DND-41 (cell line): ENCODE data around the gene CFAP410.

Experiments
- ATAC-seq: fragments of 200-7000 bp; cut with Tn5 transposase; 3 replicates; pipeline ENCODE4 v1.9.1; 2021; ENCODE audit warnings: low read depth; ENCODE audit not compliant: insufficient read depth
- DNase-seq: peaks from one replicate; pipeline ENCODE4 v3.0.0-alpha.2; 2020
- H2AFZ ChIP-seq: 2 replicates; pipeline ENCODE4 v1.6.0; 2012; ENCODE audit warnings: low read depth, low read length
- H3K27ac ChIP-seq: 2 replicates; pipeline ENCODE4 v1.5.1; 2012; ENCODE audit warnings: low read length, inconsistent platforms
- H3K27me3 ChIP-seq: fragments of 200-600 bp; sonication (generic); 2 replicates; pipeline ENCODE4 v1.6.0; 2012; ENCODE audit warnings: low read length, mild to moderate bottlenecking, inconsistent platforms; ENCODE audit not compliant: insufficient read depth, poor library complexity
- H3K36me3 ChIP-seq: 2 replicates; pipeline ENCODE4 v1.5.1; 2012; ENCODE audit warnings: low read length, inconsistent platforms; ENCODE audit not compliant: insufficient read depth
- H3K4me1 ChIP-seq: 2 replicates; pipeline ENCODE4 v1.5.1; 2012; ENCODE audit warnings: mild to moderate bottlenecking, low read length; ENCODE audit not compliant: insufficient read depth
- H3K4me2 ChIP-seq: 2 replicates; pipeline ENCODE4 v1.6.0; 2012; ENCODE audit warnings: mild to moderate bottlenecking, moderate library complexity, low read length, inconsistent platforms; ENCODE audit not compliant: insufficient read depth
- H3K4me3 ChIP-seq, 2 experiments: fragments of 200-600 bp in 1 of 2; shearing (Covaris generic) in 1 of 2; 2 replicates each; pipeline ENCODE4 v1.5.1; 2012 to 2016; ENCODE audit warnings: inconsistent platforms in 2 of 2, low read length in 2 of 2, mild to moderate bottlenecking in 2 of 2, low read depth in 1 of 2, moderate library complexity in 1 of 2
- H3K79me2 ChIP-seq: 2 replicates; pipeline ENCODE4 v1.6.0; 2012; ENCODE audit warnings: low read length, inconsistent platforms; ENCODE audit not compliant: insufficient read depth
- H3K9ac ChIP-seq: 2 replicates; pipeline ENCODE4 v1.6.0; 2012; ENCODE audit warnings: low read depth, mild to moderate bottlenecking, inconsistent platforms, low read length, moderate library complexity
- H3K9me3 ChIP-seq: 2 replicates; pipeline ENCODE4 v1.5.1; 2012; ENCODE audit warnings: low read length, moderate library complexity, mild to moderate bottlenecking, inconsistent platforms; ENCODE audit not compliant: insufficient read depth, severe bottlenecking
- H4K20me1 ChIP-seq: 2 replicates; pipeline ENCODE4 v1.6.0; 2012; ENCODE audit warnings: low read length; ENCODE audit not compliant: insufficient read depth
- EZH2 ChIP-seq: IDR thresholded peaks from 3 replicates; pipeline ENCODE4 v1.6.1; 2012; ENCODE audit warnings: borderline replicate concordance, low read depth, mild to moderate bottlenecking, moderate library complexity, low read length, inconsistent platforms; ENCODE audit not compliant: severe bottlenecking
- TF ChIP-seq, protein P1 (sequence below): IDR thresholded peaks from 2 replicates; pipeline ENCODE4 v1.5.1; 2012; ENCODE audit warnings: borderline replicate concordance, low read length, moderate library complexity, mild to moderate bottlenecking; ENCODE audit not compliant: poor library complexity, severe bottlenecking; ENCODE audit errors: extremely low read depth

Gene CFAP410

DNA sequence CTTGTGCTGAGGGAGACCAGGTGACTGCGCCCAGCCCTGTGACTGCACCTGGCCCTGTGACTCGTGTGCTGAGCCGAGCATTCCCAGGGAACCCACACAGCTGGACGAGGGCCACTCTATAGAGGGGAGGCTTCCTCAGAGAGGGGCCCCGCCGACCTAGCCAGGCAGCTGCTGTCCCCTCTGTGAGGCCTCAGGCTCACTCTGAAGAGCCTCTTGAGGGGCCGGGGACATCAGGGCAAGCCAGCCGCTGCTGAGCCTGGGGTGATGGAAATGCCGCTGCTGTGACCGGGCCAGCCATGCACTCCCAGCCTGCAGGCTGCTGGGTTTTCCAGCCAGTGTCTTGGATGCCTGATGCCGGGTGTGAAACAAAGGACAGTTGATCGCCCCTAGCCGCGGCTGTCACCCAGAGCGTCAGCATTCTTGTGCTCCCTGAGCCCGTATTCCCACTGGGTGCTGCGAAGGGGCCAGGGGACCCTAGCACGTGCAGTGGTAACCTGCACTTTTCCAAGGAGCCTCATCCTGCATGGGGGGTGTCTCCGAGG is 21.9 kb downstream of the CFAP410 start:
- Histone ChIP-seq H2AFZ (no peak overlapping the region), H3K27me3 (no peaks in the 10 kb centered on the region), H3K9me3 (no peaks in the 10 kb centered on the region), H3K9ac (no peak overlapping the region), H3K36me3 (peaks cover 89% of the 10 kb centered on the region), H3K4me1 (no peaks in the 10 kb centered on the region), H3K4me3 (no peak overlapping the region), H4K20me1 (peaks cover 45% of the 10 kb centered on the region), H3K4me2 (no peak overlapping the region), H3K27ac (no peak overlapping the region), H3K79me2 (no peaks in the 10 kb centered on the region)
- TF ChIP-seq EZH2 = no peak
- TF ChIP-seq, protein P1, sequence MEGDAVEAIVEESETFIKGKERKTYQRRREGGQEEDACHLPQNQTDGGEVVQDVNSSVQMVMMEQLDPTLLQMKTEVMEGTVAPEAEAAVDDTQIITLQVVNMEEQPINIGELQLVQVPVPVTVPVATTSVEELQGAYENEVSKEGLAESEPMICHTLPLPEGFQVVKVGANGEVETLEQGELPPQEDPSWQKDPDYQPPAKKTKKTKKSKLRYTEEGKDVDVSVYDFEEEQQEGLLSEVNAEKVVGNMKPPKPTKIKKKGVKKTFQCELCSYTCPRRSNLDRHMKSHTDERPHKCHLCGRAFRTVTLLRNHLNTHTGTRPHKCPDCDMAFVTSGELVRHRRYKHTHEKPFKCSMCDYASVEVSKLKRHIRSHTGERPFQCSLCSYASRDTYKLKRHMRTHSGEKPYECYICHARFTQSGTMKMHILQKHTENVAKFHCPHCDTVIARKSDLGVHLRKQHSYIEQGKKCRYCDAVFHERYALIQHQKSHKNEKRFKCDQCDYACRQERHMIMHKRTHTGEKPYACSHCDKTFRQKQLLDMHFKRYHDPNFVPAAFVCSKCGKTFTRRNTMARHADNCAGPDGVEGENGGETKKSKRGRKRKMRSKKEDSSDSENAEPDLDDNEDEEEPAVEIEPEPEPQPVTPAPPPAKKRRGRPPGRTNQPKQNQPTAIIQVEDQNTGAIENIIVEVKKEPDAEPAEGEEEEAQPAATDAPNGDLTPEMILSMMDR = no peak
- ATAC-seq (no peak), DNase-seq (no peak)

DNA sequence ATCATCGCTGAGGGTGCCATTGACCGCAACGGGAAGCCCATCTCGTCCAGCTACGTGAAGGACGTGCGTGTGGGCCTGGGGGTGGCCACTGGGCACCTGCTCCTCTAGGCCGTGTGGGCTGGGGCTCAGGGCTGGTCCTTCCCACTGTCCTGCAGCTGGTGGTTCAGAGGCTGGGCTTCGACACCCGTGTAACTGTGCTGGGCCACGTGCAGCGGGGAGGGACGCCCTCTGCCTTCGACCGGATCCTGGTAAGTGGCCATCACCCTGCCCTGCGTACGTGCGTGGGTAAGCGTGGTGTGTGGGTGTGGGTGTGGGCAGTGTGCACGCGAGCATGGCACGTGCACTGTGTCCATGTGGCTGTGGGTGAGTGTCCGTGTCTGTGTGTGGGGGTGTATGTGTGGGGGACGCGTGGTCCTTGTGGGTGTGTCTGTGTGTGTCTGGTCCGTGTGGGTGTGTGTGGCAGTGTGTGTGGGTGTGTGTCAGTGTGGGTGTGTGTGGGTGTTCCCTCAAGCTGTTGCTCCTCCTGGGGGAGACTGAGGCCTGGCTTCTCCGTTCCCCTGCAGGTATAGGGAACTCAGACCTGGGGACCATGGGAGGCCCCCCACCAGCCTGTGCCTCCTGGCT is 22.8 kb downstream of the CFAP410 start:
- TF ChIP-seq, protein P1 = no peak
- H3K36me3 ChIP-seq = peaks cover 90% of the 10 kb centered on the region
- no peak overlapping the region for H3K9ac ChIP-seq
- no peak for ATAC-seq
- DNase-seq = no peak
- H3K27ac ChIP-seq = no peak overlapping the region
- H2AFZ ChIP-seq = no peak overlapping the region
- no peaks in the 10 kb centered on the region for H3K79me2 ChIP-seq
- peaks cover 49% of the 10 kb centered on the region for H4K20me1 ChIP-seq
- no peak overlapping the region for H3K4me2 ChIP-seq
- H3K9me3 ChIP-seq = no peaks in the 10 kb centered on the region
- H3K27me3 ChIP-seq = no peaks in the 10 kb centered on the region
- no peaks in the 10 kb centered on the region for H3K4me1 ChIP-seq
- H3K4me3 ChIP-seq = no peak overlapping the region

DNA sequence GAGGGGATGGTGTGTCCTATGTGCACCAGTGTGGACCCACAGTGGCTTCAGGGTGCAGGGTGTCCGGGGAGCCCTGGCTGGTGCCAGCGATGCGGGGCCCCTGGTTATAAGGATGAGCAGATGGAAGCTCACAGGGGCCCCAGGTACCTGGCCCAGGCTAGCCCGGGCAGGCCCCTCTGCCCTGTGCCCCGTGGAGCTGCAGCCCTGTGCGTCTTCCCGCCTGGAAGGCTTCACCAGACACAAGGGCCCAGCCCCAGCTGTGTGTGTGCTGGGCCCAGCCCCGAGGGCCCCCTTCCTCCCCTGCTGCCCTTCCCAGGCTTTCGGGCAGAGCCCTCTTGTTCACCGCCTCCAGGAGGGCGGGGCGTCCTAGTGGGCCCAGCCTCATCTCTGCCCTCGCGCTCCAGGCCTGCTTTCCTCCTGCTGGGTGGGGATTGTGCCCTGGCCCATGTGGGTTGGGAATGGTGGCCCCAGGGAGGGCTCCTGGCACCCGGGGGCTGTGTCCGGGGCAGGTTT is 23.4 kb downstream of the CFAP410 start:
- no peaks in the 10 kb centered on the region for H3K79me2 ChIP-seq
- DNase-seq (no peak), ATAC-seq (no peak)
- peaks cover 91% of the 10 kb centered on the region for H3K36me3 ChIP-seq
- no peaks in the 10 kb centered on the region for H3K27me3 ChIP-seq
- no peak overlapping the region for H2AFZ ChIP-seq
- H3K9me3 ChIP-seq = no peaks in the 10 kb centered on the region
- no peak for TF ChIP-seq EZH2
- TF ChIP-seq, protein P1 = no peak
- no peak overlapping the region for H3K4me3 ChIP-seq
- no peak overlapping the region for H3K9ac ChIP-seq
- no peaks in the 10 kb centered on the region for H3K4me1 ChIP-seq
- no peak overlapping the region for H3K27ac ChIP-seq
- H4K20me1 ChIP-seq = peaks cover 56% of the 10 kb centered on the region
- H3K4me2 ChIP-seq = no peak overlapping the region
